ENCODE data around the gene GTPBP4. TPM values are rescaled to one million over a fixed set of nuclear protein-coding genes. Genes with fewer than 3 reads are reported as not detected.

GTPBP4 gene
- total and polyA plus RNA-seq, 2 of the 8 experiments (the other 6 are each of a cell fraction or from before 2014, with no cell fraction given): 16.9 to 98.1 TPM

DNA sequence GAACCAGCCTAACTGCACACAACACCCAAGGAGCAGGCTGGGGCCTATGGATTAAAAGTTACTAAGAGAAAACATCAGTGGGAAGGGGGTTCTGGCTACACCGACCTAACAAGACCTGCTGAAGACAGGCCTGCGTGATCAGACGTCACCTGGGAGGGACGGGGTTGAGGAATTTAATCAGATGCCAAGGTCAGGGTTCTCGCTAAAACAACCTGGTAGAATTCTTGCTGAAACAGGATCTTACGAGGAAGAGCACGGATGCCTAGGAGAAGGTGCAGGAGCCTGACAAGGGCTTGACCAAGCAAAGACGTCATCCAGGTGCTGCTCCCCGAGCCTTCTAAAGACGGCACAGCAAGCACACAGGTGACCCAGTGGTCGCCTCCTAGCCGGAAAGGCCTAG lies 35.9 kb downstream of the GTPBP4 start (continued):
- TF ChIP-seq HDAC6 (IDR thresholded peaks at IDR 0.05; ENCODE audit: low read depth, low read length): no peak
- TF ChIP-seq, protein P1, sequence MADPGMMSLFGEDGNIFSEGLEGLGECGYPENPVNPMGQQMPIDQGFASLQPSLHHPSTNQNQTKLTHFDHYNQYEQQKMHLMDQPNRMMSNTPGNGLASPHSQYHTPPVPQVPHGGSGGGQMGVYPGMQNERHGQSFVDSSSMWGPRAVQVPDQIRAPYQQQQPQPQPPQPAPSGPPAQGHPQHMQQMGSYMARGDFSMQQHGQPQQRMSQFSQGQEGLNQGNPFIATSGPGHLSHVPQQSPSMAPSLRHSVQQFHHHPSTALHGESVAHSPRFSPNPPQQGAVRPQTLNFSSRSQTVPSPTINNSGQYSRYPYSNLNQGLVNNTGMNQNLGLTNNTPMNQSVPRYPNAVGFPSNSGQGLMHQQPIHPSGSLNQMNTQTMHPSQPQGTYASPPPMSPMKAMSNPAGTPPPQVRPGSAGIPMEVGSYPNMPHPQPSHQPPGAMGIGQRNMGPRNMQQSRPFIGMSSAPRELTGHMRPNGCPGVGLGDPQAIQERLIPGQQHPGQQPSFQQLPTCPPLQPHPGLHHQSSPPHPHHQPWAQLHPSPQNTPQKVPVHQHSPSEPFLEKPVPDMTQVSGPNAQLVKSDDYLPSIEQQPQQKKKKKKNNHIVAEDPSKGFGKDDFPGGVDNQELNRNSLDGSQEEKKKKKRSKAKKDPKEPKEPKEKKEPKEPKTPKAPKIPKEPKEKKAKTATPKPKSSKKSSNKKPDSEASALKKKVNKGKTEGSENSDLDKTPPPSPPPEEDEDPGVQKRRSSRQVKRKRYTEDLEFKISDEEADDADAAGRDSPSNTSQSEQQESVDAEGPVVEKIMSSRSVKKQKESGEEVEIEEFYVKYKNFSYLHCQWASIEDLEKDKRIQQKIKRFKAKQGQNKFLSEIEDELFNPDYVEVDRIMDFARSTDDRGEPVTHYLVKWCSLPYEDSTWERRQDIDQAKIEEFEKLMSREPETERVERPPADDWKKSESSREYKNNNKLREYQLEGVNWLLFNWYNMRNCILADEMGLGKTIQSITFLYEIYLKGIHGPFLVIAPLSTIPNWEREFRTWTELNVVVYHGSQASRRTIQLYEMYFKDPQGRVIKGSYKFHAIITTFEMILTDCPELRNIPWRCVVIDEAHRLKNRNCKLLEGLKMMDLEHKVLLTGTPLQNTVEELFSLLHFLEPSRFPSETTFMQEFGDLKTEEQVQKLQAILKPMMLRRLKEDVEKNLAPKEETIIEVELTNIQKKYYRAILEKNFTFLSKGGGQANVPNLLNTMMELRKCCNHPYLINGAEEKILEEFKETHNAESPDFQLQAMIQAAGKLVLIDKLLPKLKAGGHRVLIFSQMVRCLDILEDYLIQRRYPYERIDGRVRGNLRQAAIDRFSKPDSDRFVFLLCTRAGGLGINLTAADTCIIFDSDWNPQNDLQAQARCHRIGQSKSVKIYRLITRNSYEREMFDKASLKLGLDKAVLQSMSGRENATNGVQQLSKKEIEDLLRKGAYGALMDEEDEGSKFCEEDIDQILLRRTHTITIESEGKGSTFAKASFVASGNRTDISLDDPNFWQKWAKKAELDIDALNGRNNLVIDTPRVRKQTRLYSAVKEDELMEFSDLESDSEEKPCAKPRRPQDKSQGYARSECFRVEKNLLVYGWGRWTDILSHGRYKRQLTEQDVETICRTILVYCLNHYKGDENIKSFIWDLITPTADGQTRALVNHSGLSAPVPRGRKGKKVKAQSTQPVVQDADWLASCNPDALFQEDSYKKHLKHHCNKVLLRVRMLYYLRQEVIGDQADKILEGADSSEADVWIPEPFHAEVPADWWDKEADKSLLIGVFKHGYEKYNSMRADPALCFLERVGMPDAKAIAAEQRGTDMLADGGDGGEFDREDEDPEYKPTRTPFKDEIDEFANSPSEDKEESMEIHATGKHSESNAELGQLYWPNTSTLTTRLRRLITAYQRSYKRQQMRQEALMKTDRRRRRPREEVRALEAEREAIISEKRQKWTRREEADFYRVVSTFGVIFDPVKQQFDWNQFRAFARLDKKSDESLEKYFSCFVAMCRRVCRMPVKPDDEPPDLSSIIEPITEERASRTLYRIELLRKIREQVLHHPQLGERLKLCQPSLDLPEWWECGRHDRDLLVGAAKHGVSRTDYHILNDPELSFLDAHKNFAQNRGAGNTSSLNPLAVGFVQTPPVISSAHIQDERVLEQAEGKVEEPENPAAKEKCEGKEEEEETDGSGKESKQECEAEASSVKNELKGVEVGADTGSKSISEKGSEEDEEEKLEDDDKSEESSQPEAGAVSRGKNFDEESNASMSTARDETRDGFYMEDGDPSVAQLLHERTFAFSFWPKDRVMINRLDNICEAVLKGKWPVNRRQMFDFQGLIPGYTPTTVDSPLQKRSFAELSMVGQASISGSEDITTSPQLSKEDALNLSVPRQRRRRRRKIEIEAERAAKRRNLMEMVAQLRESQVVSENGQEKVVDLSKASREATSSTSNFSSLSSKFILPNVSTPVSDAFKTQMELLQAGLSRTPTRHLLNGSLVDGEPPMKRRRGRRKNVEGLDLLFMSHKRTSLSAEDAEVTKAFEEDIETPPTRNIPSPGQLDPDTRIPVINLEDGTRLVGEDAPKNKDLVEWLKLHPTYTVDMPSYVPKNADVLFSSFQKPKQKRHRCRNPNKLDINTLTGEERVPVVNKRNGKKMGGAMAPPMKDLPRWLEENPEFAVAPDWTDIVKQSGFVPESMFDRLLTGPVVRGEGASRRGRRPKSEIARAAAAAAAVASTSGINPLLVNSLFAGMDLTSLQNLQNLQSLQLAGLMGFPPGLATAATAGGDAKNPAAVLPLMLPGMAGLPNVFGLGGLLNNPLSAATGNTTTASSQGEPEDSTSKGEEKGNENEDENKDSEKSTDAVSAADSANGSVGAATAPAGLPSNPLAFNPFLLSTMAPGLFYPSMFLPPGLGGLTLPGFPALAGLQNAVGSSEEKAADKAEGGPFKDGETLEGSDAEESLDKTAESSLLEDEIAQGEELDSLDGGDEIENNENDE (IDR thresholded peaks at IDR 0.05; ENCODE audit: insufficient replicate concordance, low read length): no peak
- no peak for TF ChIP-seq BCL11A (IDR thresholded peaks at IDR 0.05; ENCODE audit: low read depth in 2 of 2, low read length in 2 of 2)
- TF ChIP-seq SAP30 (IDR thresholded peaks at IDR 0.05; ENCODE audit: insufficient read depth, insufficient replicate concordance, low read length): no peak
- no peak for TF ChIP-seq POU5F1 (IDR thresholded peaks at IDR 0.05; ENCODE audit: low read depth, low read length)
- TF ChIP-seq KDM1A (IDR thresholded peaks at IDR 0.05; ENCODE audit: borderline replicate concordance, low read length): no peak

Data from H1 (cell line).